GM21367 (cell line): ENCODE measurements around the gene PTH2R.
"Not testable (repeated sequence)": the region's sequence is repeated elsewhere in the genome, so short reads cannot be mapped to it uniquely, and the experiment has no call there.

Experiments used
- ATAC-seq: cut with Tn5 transposase; IDR thresholded peaks from one replicate; pipeline ENCODE4 v1.9.1; 2021; ENCODE audit not compliant: unreplicated experiment

Gene PTH2R

GRCh38 chr2:208406474-208407451 is at the start of gene PTH2R:
TSS of gene PTH2R (plus strand) at chr2:208406792. CDS start at chr2:208407044, 252 bp downstream.
- no peak for ATAC-seq

- no peak for ATAC-seq
Measured at GRCh38 chr2:208356846-208357574, 49.6 kb upstream of the PTH2R start.

GRCh38 chr2:208358758-208359631 is 47.6 kb upstream of the PTH2R start:
- no peak for ATAC-seq

- ATAC-seq: no peak
Measured at GRCh38 chr2:208359632-208359986, 47.0 kb upstream of the PTH2R start.

GRCh38 chr2:208360259-208361076 is 46.1 kb upstream of the PTH2R start:
- ATAC-seq: no peak

GRCh38 chr2:208361077-208361441 is 45.5 kb upstream of the PTH2R start:
- no peak for ATAC-seq

- ATAC-seq: peak; percentile 40
Measured at GRCh38 chr2:208363485-208363884, 43.1 kb upstream of the PTH2R start.

GRCh38 chr2:208366215-208367127 is 40.1 kb upstream of the PTH2R start:
- ATAC-seq: peak; percentile 64

GRCh38 chr2:208369091-208369490 is 37.5 kb upstream of the PTH2R start:
- no peak for ATAC-seq

GRCh38 chr2:208370881-208371633 is 35.5 kb upstream of the PTH2R start:
- ATAC-seq: no peak

GRCh38 chr2:208371634-208371935 is 35.0 kb upstream of the PTH2R start:
- no peak for ATAC-seq

GRCh38 chr2:208373460-208374089 is 33.0 kb upstream of the PTH2R start:
- no peak for ATAC-seq

GRCh38 chr2:208375491-208376068 is 31.0 kb upstream of the PTH2R start:
- no peak for ATAC-seq

- ATAC-seq: not testable (repeated sequence)
Measured at GRCh38 chr2:208377344-208377860, 29.2 kb upstream of the PTH2R start.

- no peak for ATAC-seq
Measured at GRCh38 chr2:208379192-208379591, 27.4 kb upstream of the PTH2R start.

- ATAC-seq: no peak
Measured at GRCh38 chr2:208384637-208385036, 22.0 kb upstream of the PTH2R start.

GRCh38 chr2:208386541-208386940 is 20.1 kb upstream of the PTH2R start:
- ATAC-seq: no peak

- no peak for ATAC-seq
Measured at GRCh38 chr2:208389940-208390339, 16.7 kb upstream of the PTH2R start.
